Measurements from ENCODE around the gene PTPRN. TPM values are rescaled to one million over a fixed set of nuclear protein-coding genes. Genes with fewer than 3 reads are reported as not detected.

The PTPRN gene
- total and polyA plus RNA-seq, 2 of the 4 experiments (the other 2 are of a cell fraction), result 5.2 to 22.0 TPM

- POLR2A ChIA-PET (ENCODE audit: unreplicated experiment), result no interaction called here
- H3K36me3 ChIP-seq (ENCODE audit: control insufficient read depth, insufficient read depth, low read length), result no peaks in the 10 kb centered on the region
- no peak overlapping the region for H4K8ac ChIP-seq (ENCODE audit: low read depth in 2 of 2, low read length in 2 of 2)
- H3K4me1 ChIP-seq (ENCODE audit: control insufficient read depth, insufficient read depth, low read length), result peaks cover 8% of the 10 kb centered on the region; the same call in 1 of the 2 replicates
- no peak overlapping the region for H4K5ac ChIP-seq (ENCODE audit: low read depth, low read length)
- dilution Hi-C loops (cut with HindIII; ENCODE audit: low sequenced_read_pairs, unreplicated experiment) (no loop called here), intact Hi-C loops (cut with micrococcal nuclease) (loop anchor here (5.0 kb wide), 2 partner anchors 236 to 239 kb away; no protein-coding TSS in a partner anchor), in situ Hi-C loops (cut with MboI; ENCODE audit: low sequenced_read_pairs) (loop anchor here (5.0 kb wide), 1 partner anchor 124 kb away; the partner anchor contains the start of gene SLC23A3)
- no peaks in the 10 kb centered on the region for H4K20me1 ChIP-seq (ENCODE audit: insufficient read depth, low read length)
- peak overlapping the region; percentile 21 for H2AK9ac ChIP-seq (replicated peaks; ENCODE audit: low read depth, low read length, poor library complexity)
- BruUV-seq (replicated peaks), result no TSS peak
- no peaks in the 10 kb centered on the region for H3K79me1 ChIP-seq (ENCODE audit: low read depth in 1 of 2, low read length in 2 of 2)
- H3K9ac ChIP-seq (ENCODE audit: low read depth, low read length), result no peak overlapping the region
- H2AFZ ChIP-seq (replicated peaks; ENCODE audit: low read length, poor library complexity), result no peak overlapping the region
- CTCF ChIA-PET, result interaction anchor here (1.3 to 1.7 kb wide), 2 partner anchors 19 to 139 kb away, joined by 3 to 6 read pairs; no protein-coding TSS in a partner anchor
- H2BK5ac ChIP-seq (ENCODE audit: low read depth, low read length, poor library complexity, severe bottlenecking), result no peak overlapping the region
- H2BK120ac ChIP-seq (ENCODE audit: low read depth, low read length), result no peak overlapping the region
- ATAC-seq (ENCODE audit: low read depth), result no peak
- no peak overlapping the region for H3K4ac ChIP-seq (ENCODE audit: low read depth, low read length)
- no peak overlapping the region for H4K91ac ChIP-seq (ENCODE audit: insufficient read depth, low read depth, low read length)
- WGBS, 2 experiments (ENCODE audit: extremely low coverage in 2 of 2, insufficient read length in 1 of 2), result 94% methylated on average over 7 of the region's 14 CpGs; no CpG with 5 or more reads in 1 of the 2 experiments
- H3K4me3 ChIP-seq (ENCODE audit: insufficient read depth, low read depth, low read length), result no peak overlapping the region
- no peak overlapping the region for H3K4me2 ChIP-seq (ENCODE audit: low read depth, low read length)
- H3K23ac ChIP-seq (ENCODE audit: low read depth, low read length), result no peak overlapping the region
- no peak overlapping the region for H2AK5ac ChIP-seq (ENCODE audit: low read depth, low read length)
- H3K14ac ChIP-seq (replicated peaks; ENCODE audit: low read depth, low read length), result no peak overlapping the region
- H3K56ac ChIP-seq (ENCODE audit: extremely low read depth, insufficient read depth, low read length), result no peak overlapping the region
- H3K9me3 ChIP-seq (ENCODE audit: control insufficient read depth, insufficient read depth, low read length), result no peaks in the 10 kb centered on the region
- no peak overlapping the region for H2BK20ac ChIP-seq (ENCODE audit: low read depth, low read length)
- no peaks in the 10 kb centered on the region for H3K9me1 ChIP-seq (ENCODE audit: insufficient read depth, low read length)
- H2BK15ac ChIP-seq (ENCODE audit: low read depth, low read length), result no peak overlapping the region
- no peak overlapping the region for H3K27ac ChIP-seq (ENCODE audit: insufficient read depth, low read length)
- H3K18ac ChIP-seq (ENCODE audit: low read depth, low read length), result no peak overlapping the region
- TF ChIP-seq CTCF (conservative IDR thresholded peaks at IDR 0.05; ENCODE audit: low read depth, low read length) (no peak), MXI1 (IDR thresholded peaks at IDR 0.05; ENCODE audit: borderline replicate concordance, low read depth, low read length) (no peak)
- no peak for DNase-seq
- H3K27me3 ChIP-seq (ENCODE audit: control insufficient read depth, insufficient read depth, low read length), result no peaks in the 10 kb centered on the region
These were observed 13.1 kb downstream of the PTPRN start for GRCh38 chr2:219296142-219296541.
